Neutrophil (primary cell): ENCODE measurements around the gene RSPH9.

Experiments
- H3K27ac ChIP-seq: fragments of 200-600 bp; sonication (generic); 2 replicates; pipeline ENCODE4 v1.5.1; 2016; ENCODE audit warnings: mild to moderate bottlenecking, moderate library complexity
- H3K27me3 ChIP-seq: fragments of 200-600 bp; sonication (generic); 2 replicates; pipeline ENCODE4 v1.6.0; 2016; ENCODE audit warnings: mild to moderate bottlenecking
- H3K36me3 ChIP-seq: fragments of 200-600 bp; sonication (generic); 2 replicates; pipeline ENCODE4 v1.5.1; 2017
- H3K4me1 ChIP-seq, 2 experiments: fragments of 200-600 bp in 1 of 2; sonication (generic) in 1 of 2; 1 replicate in 1 of 2; 2 replicates in 1 of 2; pipeline versions ENCODE4 v1.5.1 to v1.6.1; 2013 to 2016; ENCODE audit warnings: low read depth in 1 of 2, low read length in 1 of 2, mild to moderate bottlenecking in 1 of 2, moderate library complexity in 1 of 2; ENCODE audit not compliant: control insufficient read depth in 1 of 2, insufficient read depth in 1 of 2
- H3K4me3 ChIP-seq, 2 experiments: fragments of 200-600 bp in 1 of 2; sonication (generic) in 1 of 2; 1 replicate in 1 of 2; 2 replicates in 1 of 2; pipeline ENCODE4 v1.5.1; 2013 to 2016; ENCODE audit warnings: low read depth in 1 of 2, low read length in 1 of 2, mild to moderate bottlenecking in 1 of 2, moderate library complexity in 1 of 2
- H3K9me3 ChIP-seq: fragments of 200-600 bp; sonication (generic); 2 replicates; pipeline ENCODE4 v1.5.1; 2016
- TF ChIP-seq, protein P1 (sequence below): fragments of 200-600 bp; sonication (generic); IDR thresholded peaks from 2 replicates; pipeline ENCODE4 v1.5.1; 2016; ENCODE audit warnings: antibody characterized with exemption

RSPH9 gene

GRCh38 chr6:43644940-43645612 is at the start of gene RSPH9:
TSS of gene RSPH9 (plus strand) at chr6:43645036. CDS start at chr6:43645099, 63 bp downstream.
- Histone ChIP-seq H3K27me3 (no peaks in the 10 kb centered on the region), H3K4me3 (peak within 1 kb of the TSS; percentile 79 to 90), H3K4me1 (peaks cover 10 to 12% of the 10 kb centered on the region in 2 experiments), H3K27ac (peak within 1 kb of the TSS; percentile 64), H3K9me3 (no peaks in the 10 kb centered on the region), H3K36me3 (peaks cover 22% of the 10 kb centered on the region)
- TF ChIP-seq, protein P1, sequence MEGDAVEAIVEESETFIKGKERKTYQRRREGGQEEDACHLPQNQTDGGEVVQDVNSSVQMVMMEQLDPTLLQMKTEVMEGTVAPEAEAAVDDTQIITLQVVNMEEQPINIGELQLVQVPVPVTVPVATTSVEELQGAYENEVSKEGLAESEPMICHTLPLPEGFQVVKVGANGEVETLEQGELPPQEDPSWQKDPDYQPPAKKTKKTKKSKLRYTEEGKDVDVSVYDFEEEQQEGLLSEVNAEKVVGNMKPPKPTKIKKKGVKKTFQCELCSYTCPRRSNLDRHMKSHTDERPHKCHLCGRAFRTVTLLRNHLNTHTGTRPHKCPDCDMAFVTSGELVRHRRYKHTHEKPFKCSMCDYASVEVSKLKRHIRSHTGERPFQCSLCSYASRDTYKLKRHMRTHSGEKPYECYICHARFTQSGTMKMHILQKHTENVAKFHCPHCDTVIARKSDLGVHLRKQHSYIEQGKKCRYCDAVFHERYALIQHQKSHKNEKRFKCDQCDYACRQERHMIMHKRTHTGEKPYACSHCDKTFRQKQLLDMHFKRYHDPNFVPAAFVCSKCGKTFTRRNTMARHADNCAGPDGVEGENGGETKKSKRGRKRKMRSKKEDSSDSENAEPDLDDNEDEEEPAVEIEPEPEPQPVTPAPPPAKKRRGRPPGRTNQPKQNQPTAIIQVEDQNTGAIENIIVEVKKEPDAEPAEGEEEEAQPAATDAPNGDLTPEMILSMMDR = no peak

GRCh38 chr6:43600595-43600994 is 44.2 kb upstream of the RSPH9 start:
- Histone ChIP-seq H3K27ac (no peak overlapping the region), H3K4me1 (no peaks in the 10 kb centered on the region), H3K27me3 (no peaks in the 10 kb centered on the region), H3K36me3 (peaks cover 66% of the 10 kb centered on the region), H3K4me3 (no peak overlapping the region), H3K9me3 (no peaks in the 10 kb centered on the region)
- TF ChIP-seq, protein P1 = no peak

DNA sequence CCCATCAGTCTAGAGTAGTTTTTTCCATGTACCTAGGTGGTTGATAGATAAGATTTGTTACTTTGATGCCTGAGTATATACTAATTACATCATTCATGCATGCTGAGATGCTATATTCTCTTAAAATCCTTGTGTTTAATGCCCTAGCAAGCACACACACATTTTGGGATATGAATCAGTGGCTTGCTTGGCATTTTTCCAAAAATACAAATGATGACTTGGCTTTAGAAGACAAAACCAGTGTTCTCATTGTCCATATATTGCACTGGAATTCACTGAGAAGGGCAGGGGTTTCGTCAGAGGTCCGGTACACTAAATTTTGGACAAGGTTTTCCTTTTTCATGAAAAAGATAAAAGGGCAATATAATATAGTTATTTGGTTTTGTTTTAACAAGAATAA is 40.7 kb upstream of the RSPH9 start:
- Histone ChIP-seq H3K9me3 (no peaks in the 10 kb centered on the region), H3K27ac (no peak overlapping the region), H3K27me3 (no peaks in the 10 kb centered on the region), H3K4me3 (no peak overlapping the region), H3K4me1 (peaks cover 0 to 3% of the 10 kb centered on the region in 2 experiments), H3K36me3 (peaks cover 62% of the 10 kb centered on the region)
- TF ChIP-seq, protein P1 = no peak

- peaks cover 62% of the 10 kb centered on the region for H3K36me3 ChIP-seq
Observed at GRCh38 chr6:43606019-43606418, 38.8 kb upstream of the RSPH9 start.

GRCh38 chr6:43608310-43608763 is 36.5 kb upstream of the RSPH9 start:
- TF ChIP-seq, protein P1 = peak; percentile 67
- Histone ChIP-seq H3K4me3 (no peak overlapping the region), H3K4me1 (peaks cover 0 to 3% of the 10 kb centered on the region in 2 experiments), H3K27ac (no peak overlapping the region), H3K27me3 (no peaks in the 10 kb centered on the region), H3K36me3 (peaks cover 54% of the 10 kb centered on the region), H3K9me3 (no peaks in the 10 kb centered on the region)

More at GRCh38 chr6:43606019-43606418, 38.8 kb upstream of the RSPH9 start:
- Histone ChIP-seq H3K27ac (no peak overlapping the region), H3K9me3 (no peaks in the 10 kb centered on the region), H3K27me3 (no peaks in the 10 kb centered on the region), H3K4me3 (no peak overlapping the region), H3K4me1 (peaks cover 0 to 3% of the 10 kb centered on the region in 2 experiments)
- TF ChIP-seq, protein P1 = no peak
